WTC11 (cell line): ENCODE measurements around the gene FAM3B.
A peak's percentile ranks its signal among the peaks of the same experiment; 100 is the strongest.

Source experiments
- TEAD4 ChIP-seq: sonication (generic); formaldehyde crosslinking; IDR thresholded peaks from 2 replicates; pipeline ENCODE4 v1.8.0; 2022; ENCODE audit warnings: mild to moderate bottlenecking, missing genetic modification reagents
- ZNF232 ChIP-seq: sonication (generic); formaldehyde crosslinking; IDR thresholded peaks from 2 replicates; pipeline ENCODE4 v1.8.0; 2022; ENCODE audit warnings: mild to moderate bottlenecking, missing genetic modification reagents
- TF ChIP-seq, protein P1 (sequence below): sonication (generic); formaldehyde crosslinking; conservative IDR thresholded peaks from 2 replicates; pipeline ENCODE4 v1.8.1; 2022; ENCODE audit warnings: mild to moderate bottlenecking, missing genetic modification reagents
- TF ChIP-seq, protein P2 (sequence below): sonication (generic); formaldehyde crosslinking; IDR thresholded peaks from 2 replicates; pipeline ENCODE4 v1.8.1; 2023; ENCODE audit warnings: mild to moderate bottlenecking, moderate library complexity, missing genetic modification reagents

DNA sequence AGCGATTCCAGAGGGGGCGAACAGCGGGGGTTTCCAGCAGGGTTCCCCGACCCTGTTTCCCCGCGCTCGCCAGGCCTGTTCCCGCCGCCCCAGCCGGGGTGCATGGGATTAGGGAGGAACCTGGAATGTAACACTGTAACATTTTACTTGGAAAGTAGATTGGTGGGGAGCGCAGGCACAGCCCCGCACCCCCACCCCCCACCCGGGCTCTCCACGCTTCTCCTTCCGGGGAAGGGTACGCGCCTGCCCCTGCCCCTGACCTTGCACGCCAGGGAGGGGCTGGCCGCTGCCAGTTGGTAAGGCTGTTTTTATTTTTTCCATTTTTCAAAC, 427 bp downstream of the FAM3B start:
- TF ChIP-seq, protein P1, sequence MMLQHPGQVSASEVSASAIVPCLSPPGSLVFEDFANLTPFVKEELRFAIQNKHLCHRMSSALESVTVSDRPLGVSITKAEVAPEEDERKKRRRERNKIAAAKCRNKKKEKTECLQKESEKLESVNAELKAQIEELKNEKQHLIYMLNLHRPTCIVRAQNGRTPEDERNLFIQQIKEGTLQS (CRISPR knock-in tag), result no peak
- no peak for TF ChIP-seq ZNF232 (CRISPR knock-in tag)
- TF ChIP-seq TEAD4 (CRISPR knock-in tag), result no peak
- TF ChIP-seq, protein P2, sequence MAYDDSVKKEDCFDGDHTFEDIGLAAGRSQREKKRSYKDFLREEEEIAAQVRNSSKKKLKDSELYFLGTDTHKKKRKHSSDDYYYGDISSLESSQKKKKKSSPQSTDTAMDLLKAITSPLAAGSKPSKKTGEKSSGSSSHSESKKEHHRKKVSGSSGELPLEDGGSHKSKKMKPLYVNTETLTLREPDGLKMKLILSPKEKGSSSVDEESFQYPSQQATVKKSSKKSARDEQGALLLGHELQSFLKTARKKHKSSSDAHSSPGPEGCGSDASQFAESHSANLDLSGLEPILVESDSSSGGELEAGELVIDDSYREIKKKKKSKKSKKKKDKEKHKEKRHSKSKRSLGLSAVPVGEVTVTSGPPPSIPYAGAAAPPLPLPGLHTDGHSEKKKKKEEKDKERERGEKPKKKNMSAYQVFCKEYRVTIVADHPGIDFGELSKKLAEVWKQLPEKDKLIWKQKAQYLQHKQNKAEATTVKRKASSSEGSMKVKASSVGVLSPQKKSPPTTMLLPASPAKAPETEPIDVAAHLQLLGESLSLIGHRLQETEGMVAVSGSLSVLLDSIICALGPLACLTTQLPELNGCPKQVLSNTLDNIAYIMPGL (CRISPR knock-in tag), result 0 out of 2 replicates have a peak, but pooled peaks have one; percentile 21
